ENCODE data around the gene PCDHGA11. TPM values are rescaled to one million over a fixed set of nuclear protein-coding genes. Genes with fewer than 3 reads are reported as not detected.

The PCDHGA11 gene
- total RNA-seq, 1 donor from 2014 or later = 13.3 TPM

DNA sequence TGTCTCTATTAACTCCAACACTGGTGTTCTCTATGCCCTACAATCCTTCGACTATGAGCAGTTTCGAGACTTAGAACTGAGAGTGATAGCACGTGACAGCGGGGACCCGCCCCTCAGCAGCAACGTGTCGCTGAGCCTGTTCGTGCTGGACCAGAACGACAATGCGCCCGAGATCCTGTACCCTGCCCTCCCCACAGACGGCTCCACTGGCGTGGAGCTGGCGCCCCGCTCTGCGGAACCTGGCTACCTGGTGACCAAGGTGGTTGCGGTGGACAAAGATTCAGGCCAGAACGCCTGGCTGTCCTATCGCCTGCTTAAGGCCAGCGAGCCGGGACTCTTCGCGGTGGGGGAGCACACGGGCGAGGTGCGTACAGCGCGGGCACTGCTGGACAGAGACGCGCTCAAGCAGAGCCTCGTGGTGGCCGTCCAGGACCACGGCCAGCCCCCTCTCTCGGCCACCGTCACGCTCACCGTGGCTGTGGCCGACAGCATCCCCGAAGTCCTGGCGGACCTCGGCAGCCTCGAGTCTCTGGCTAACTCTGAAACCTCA is 2.0 kb downstream of the PCDHGA11 start:
- TF ChIP-seq, protein P1, sequence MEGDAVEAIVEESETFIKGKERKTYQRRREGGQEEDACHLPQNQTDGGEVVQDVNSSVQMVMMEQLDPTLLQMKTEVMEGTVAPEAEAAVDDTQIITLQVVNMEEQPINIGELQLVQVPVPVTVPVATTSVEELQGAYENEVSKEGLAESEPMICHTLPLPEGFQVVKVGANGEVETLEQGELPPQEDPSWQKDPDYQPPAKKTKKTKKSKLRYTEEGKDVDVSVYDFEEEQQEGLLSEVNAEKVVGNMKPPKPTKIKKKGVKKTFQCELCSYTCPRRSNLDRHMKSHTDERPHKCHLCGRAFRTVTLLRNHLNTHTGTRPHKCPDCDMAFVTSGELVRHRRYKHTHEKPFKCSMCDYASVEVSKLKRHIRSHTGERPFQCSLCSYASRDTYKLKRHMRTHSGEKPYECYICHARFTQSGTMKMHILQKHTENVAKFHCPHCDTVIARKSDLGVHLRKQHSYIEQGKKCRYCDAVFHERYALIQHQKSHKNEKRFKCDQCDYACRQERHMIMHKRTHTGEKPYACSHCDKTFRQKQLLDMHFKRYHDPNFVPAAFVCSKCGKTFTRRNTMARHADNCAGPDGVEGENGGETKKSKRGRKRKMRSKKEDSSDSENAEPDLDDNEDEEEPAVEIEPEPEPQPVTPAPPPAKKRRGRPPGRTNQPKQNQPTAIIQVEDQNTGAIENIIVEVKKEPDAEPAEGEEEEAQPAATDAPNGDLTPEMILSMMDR (IDR thresholded peaks at IDR 0.05) = no peak
- TF ChIP-seq EZH2phosphoT487 (IDR thresholded peaks at IDR 0.05) = no peak
- TF ChIP-seq EZH2 (IDR thresholded peaks at IDR 0.05) = no peak
- H3K27me3 ChIP-seq = no peaks in the 10 kb centered on the region
- H3K79me2 ChIP-seq (ENCODE audit: low read depth) = peaks cover 16% of the 10 kb centered on the region
- peaks cover 57% of the 10 kb centered on the region for H3K36me3 ChIP-seq
- no peak overlapping the region for H2AFZ ChIP-seq (replicated peaks)
- no peak overlapping the region for H3K4me3 Mint-ChIP-seq
- peaks cover 87% of the 10 kb centered on the region for H3K9me3 Mint-ChIP-seq
- no peak overlapping the region for H3K4me3 ChIP-seq
- H3K9me3 ChIP-seq (ENCODE audit: low read depth) = peaks cover 84% of the 10 kb centered on the region
- H4K20me1 ChIP-seq (ENCODE audit: low read depth) = no peaks in the 10 kb centered on the region
- peaks cover 34% of the 10 kb centered on the region for H3F3A ChIP-seq (ENCODE audit: low read depth)
- H3K27ac Mint-ChIP-seq = no peak overlapping the region
- peaks cover 4% of the 10 kb centered on the region for H3K4me1 Mint-ChIP-seq
- peaks cover 16% of the 10 kb centered on the region for H3K27me3 Mint-ChIP-seq (ENCODE audit: insufficient read depth, low read depth)
- H3K9ac ChIP-seq = no peak overlapping the region
- DNase-seq (ENCODE audit: low spot score) = no peak
- no peak overlapping the region for H3K27ac ChIP-seq
- H3K36me3 Mint-ChIP-seq = peaks cover 80% of the 10 kb centered on the region
- H3K4me2 ChIP-seq = no peak overlapping the region
- no peaks in the 10 kb centered on the region for H3K4me1 ChIP-seq

DNA sequence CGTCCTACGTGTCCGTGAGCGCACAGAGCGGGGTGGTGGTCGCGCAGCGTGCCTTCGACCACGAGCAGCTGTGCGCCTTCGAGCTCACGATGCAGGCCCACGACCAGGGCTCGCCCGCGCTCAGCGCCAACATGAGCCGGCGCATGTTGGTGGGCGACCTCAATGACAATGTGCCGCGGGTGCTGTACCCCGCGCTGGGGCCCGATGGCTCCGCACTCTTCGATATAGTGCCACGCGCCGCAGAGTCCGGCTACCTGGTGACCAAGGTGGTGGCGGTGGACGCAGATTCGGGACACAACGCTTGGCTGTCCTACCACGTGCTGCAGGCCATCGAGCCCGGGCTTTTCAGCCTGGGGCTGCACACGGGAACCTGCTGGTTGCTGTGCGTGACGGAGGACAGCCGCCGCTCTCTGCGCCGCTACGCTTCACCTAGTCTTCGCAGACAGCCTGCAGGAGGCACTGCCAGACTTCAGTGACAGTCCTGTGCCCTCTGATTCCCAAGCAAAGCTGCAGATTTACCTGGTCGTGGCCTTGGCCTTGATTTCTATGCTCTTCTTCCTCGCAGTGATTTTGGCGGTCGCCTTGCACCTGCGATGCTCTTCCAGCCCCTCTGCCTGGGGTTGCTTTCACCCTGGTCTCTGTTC is 7.1 kb downstream of the PCDHGA11 start:
- Histone ChIP-seq H3K4me3 (no peak overlapping the region), H3F3A (ENCODE audit: low read depth) (peaks cover 17% of the 10 kb centered on the region), H3K36me3 (peaks cover 47% of the 10 kb centered on the region), H4K20me1 (ENCODE audit: low read depth) (no peaks in the 10 kb centered on the region), H3K9ac (no peak overlapping the region), H3K79me2 (ENCODE audit: low read depth) (peaks cover 9% of the 10 kb centered on the region), H2AFZ (replicated peaks) (no peak overlapping the region), H3K27me3 (no peaks in the 10 kb centered on the region), H3K4me2 (no peak overlapping the region), H3K27ac (no peak overlapping the region), H3K9me3 (ENCODE audit: low read depth) (peaks cover 64% of the 10 kb centered on the region), H3K4me1 (no peaks in the 10 kb centered on the region)
- DNase-seq (ENCODE audit: low spot score) = no peak
- no peak overlapping the region for H3K27ac Mint-ChIP-seq
- TF ChIP-seq, protein P1 (IDR thresholded peaks at IDR 0.05) = no peak
- TF ChIP-seq EZH2 (IDR thresholded peaks at IDR 0.05) (no peak), EZH2phosphoT487 (IDR thresholded peaks at IDR 0.05) (no peak)
- no peak overlapping the region for H3K4me3 Mint-ChIP-seq
- H3K36me3 Mint-ChIP-seq = peaks cover 73% of the 10 kb centered on the region
- peaks cover 15% of the 10 kb centered on the region for H3K27me3 Mint-ChIP-seq (ENCODE audit: insufficient read depth, low read depth)
- no peaks in the 10 kb centered on the region for H3K4me1 Mint-ChIP-seq
- peaks cover 81% of the 10 kb centered on the region for H3K9me3 Mint-ChIP-seq

DNA sequence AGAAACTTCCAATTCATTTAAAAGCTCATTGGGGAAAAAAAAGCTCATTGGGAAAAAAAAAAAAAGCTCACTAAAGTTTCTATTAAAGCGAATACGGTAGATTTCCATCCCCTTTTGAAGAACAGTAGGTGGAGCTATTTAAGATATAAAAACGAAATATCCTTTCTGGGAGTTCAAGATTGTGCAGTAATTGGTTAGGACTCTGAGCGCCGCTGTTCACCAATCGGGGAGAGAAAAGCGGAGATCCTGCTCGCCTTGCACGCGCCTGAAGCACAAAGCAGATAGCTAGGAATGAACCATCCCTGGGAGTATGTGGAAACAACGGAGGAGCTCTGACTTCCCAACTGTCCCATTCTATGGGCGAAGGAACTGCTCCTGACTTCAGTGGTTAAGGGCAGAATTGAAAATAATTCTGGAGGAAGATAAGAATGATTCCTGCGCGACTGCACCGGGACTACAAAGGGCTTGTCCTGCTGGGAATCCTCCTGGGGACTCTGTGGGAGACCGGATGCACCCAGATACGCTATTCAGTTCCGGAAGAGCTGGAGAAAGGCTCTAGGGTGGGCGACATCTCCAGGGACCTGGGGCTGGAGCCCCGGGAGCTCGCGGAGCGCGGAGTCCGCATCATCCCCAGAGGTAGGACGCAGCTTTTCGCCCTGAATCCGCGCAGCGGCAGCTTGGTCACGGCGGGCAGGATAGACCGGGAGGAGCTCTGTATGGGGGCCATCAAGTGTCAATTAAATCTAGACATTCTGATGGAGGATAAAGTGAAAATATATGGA is 9.7 kb downstream of the PCDHGA11 start, which contains the start of gene PCDHGA12:
PCDHGA12 (plus strand) TSS at position 176 of the 782 bp plus-strand sequence; CDS start at position 429, 253 bp downstream.
- Histone ChIP-seq H3K79me2 (ENCODE audit: low read depth) (no peaks in the 10 kb centered on the region), H3K4me2 (no peak within 1 kb of the TSS), H3K36me3 (peaks cover 30% of the 10 kb centered on the region), H3K27me3 (no peaks in the 10 kb centered on the region), H2AFZ (replicated peaks) (no peak within 1 kb of the TSS), H3K4me3 (no peak within 1 kb of the TSS), H3K9me3 (ENCODE audit: low read depth) (peaks cover 40% of the 10 kb centered on the region), H4K20me1 (ENCODE audit: low read depth) (no peaks in the 10 kb centered on the region), H3K27ac (no peak within 1 kb of the TSS), H3F3A (ENCODE audit: low read depth) (peaks cover 17% of the 10 kb centered on the region), H3K4me1 (no peaks in the 10 kb centered on the region), H3K9ac (no peak within 1 kb of the TSS)
- TF ChIP-seq EZH2 (IDR thresholded peaks at IDR 0.05) = no peak
- no peak for TF ChIP-seq EZH2phosphoT487 (IDR thresholded peaks at IDR 0.05)
- TF ChIP-seq, protein P1 (IDR thresholded peaks at IDR 0.05) = no peak
- no peak for DNase-seq (ENCODE audit: low spot score)
- H3K27me3 Mint-ChIP-seq (ENCODE audit: insufficient read depth, low read depth) = peaks cover 17% of the 10 kb centered on the region
- H3K4me1 Mint-ChIP-seq = no peaks in the 10 kb centered on the region
- peaks cover 69% of the 10 kb centered on the region for H3K36me3 Mint-ChIP-seq
- no peak within 1 kb of the TSS for H3K4me3 Mint-ChIP-seq
- H3K27ac Mint-ChIP-seq = no peak within 1 kb of the TSS
- H3K9me3 Mint-ChIP-seq = peaks cover 82% of the 10 kb centered on the region
